Measurements from ENCODE around the gene TREM1. TPM values are rescaled to one million over a fixed set of nuclear protein-coding genes. Genes with fewer than 3 reads are reported as not detected.

The TREM1 gene
- total RNA-seq, 1 donor from 2014 or later: not detected

DNA sequence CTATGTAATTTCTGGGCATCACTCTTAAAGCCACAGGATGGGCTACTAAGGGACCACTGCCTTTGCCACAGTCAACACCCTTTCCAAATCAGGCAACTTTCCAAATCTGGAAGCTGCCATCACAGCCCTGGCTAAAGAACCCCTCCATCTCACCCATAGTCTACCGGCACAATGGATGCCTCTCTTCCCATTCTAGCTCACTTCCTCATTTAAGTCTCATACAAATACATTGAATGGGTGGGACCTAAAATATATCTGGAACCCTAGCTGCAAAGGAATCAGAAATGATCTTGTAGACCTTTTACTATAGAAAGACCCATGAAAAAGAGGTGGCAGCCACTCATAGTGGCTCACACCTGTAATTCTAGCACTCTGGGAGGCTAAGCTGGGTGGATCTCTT lies 61.7 kb downstream of the TREM1 start:
- Mint-ChIP-seq H3K4me3 (no peak overlapping the region), H3K27me3 (ENCODE audit: low read depth) (peaks cover 30% of the 10 kb centered on the region), H3K4me1 (no peaks in the 10 kb centered on the region), H3K9me3 (peaks cover 9% of the 10 kb centered on the region), H3K36me3 (ENCODE audit: low read depth) (peaks cover 10% of the 10 kb centered on the region), H3K27ac (ENCODE audit: unreplicated experiment) (no peak overlapping the region)
- TF ChIP-seq, protein P1, sequence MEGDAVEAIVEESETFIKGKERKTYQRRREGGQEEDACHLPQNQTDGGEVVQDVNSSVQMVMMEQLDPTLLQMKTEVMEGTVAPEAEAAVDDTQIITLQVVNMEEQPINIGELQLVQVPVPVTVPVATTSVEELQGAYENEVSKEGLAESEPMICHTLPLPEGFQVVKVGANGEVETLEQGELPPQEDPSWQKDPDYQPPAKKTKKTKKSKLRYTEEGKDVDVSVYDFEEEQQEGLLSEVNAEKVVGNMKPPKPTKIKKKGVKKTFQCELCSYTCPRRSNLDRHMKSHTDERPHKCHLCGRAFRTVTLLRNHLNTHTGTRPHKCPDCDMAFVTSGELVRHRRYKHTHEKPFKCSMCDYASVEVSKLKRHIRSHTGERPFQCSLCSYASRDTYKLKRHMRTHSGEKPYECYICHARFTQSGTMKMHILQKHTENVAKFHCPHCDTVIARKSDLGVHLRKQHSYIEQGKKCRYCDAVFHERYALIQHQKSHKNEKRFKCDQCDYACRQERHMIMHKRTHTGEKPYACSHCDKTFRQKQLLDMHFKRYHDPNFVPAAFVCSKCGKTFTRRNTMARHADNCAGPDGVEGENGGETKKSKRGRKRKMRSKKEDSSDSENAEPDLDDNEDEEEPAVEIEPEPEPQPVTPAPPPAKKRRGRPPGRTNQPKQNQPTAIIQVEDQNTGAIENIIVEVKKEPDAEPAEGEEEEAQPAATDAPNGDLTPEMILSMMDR (conservative IDR thresholded peaks at IDR 0.05): no peak
- DNase-seq (ENCODE audit: low read depth, low spot score): no peak

Other genes with a start within 250 kb of the TREM1 start
- 1.5 and 1.6 TPM in 2 replicates for gene UNC5CL, start 247.5 kb downstream of the TREM1 start, total RNA-seq
- not detected in 2 replicates for gene TSPO2, start 244.2 kb downstream of the TREM1 start, total RNA-seq
- gene APOBEC2, start 233.5 kb downstream of the TREM1 start, total RNA-seq: not detected in 2 replicates
- gene OARD1, start 214.3 kb downstream of the TREM1 start, total RNA-seq: 32.8 and 32.9 TPM in 2 replicates
- 59.7 and 61.4 TPM in 2 replicates for gene NFYA, start 213.7 kb downstream of the TREM1 start, total RNA-seq
- gene TREML1, start 132.3 kb downstream of the TREM1 start, total RNA-seq: not detected in 2 replicates
- not detected in 2 replicates for gene TREM2, start 123.6 kb downstream of the TREM1 start, total RNA-seq
- not detected in 2 replicates for gene TREML2, start 85.5 kb downstream of the TREM1 start, total RNA-seq
- not detected in 2 replicates for gene TREML4, start 58.3 kb downstream of the TREM1 start, total RNA-seq
- gene NCR2, start 48.9 kb upstream of the TREM1 start, total RNA-seq: not detected in 2 replicates

Data from neural crest cell (in vitro differentiated cells).